HepG2 (cell line): ENCODE measurements around the gene SESN3. TPM values are rescaled to one million over a fixed set of nuclear protein-coding genes. Genes with fewer than 3 reads are reported as not detected.

ENCODE experiments used
- ATAC-seq: fragments of 200-7000 bp; cut with Tn5 transposase; 3 replicates; pipeline ENCODE4 v1.9.1; 2020; ENCODE audit warnings: mild to moderate bottlenecking, moderate library complexity
- BruUV-seq: library from RNA; stranded (reverse); fragments of 400-500 nt; replicated peaks from 2 replicates; lab custom pipeline; 2021; lab: Mats Ljungman, UMichigan
- CTCF ChIA-PET: fragments of 300-600 bp; formaldehyde crosslinking; extraction: SDS; loops from one replicate; lab custom pipeline; 2021; ENCODE audit warnings: low total read pairs, inconsistent platforms, low intra/inter-chr PET ratio; lab: Yijun Ruan, JAX
- POLR2A ChIA-PET: fragments of 350-600 bp; sonication (Branson Sonifier 250); formaldehyde crosslinking; loops from one replicate; lab custom pipeline; 2020; ENCODE audit warnings: antibody characterized with exemption, inconsistent platforms; lab: Yijun Ruan, JAX
- DNase-seq: peaks from one replicate; pipeline ENCODE4 v3.0.0-alpha.2; 2015; ENCODE audit warnings: low spot score
- FAIRE-seq: peaks from 3 replicates; lab custom pipeline; 2011; peaks lifted over from hg19 to GRCh38; lab: Jason Lieb, UNC
- H2AFZ ChIP-seq: one replicate; pipeline ENCODE4 v1.6.1; 2011; ENCODE audit warnings: low read length, inconsistent platforms
- H3K27ac ChIP-seq: fragments of 300-600 bp; 3 replicates; pipeline ENCODE4 v1.8.0; 2011; ENCODE audit warnings: mixed run types, mild to moderate bottlenecking, mixed read lengths, low read length, inconsistent platforms; ENCODE audit not compliant: insufficient read depth; ENCODE audit errors: extremely low read length
- H3K27me3 ChIP-seq, 2 experiments: fragments of 200-600 bp in 1 of 2; 2 replicates in 1 of 2; 3 replicates in 1 of 2; pipeline versions ENCODE4 v1.6.0 to v1.8.0; 2011; ENCODE audit warnings: low read length in 2 of 2, mild to moderate bottlenecking in 2 of 2, moderate library complexity in 2 of 2, inconsistent platforms in 1 of 2; ENCODE audit not compliant: insufficient read depth in 2 of 2, control insufficient read depth in 1 of 2
- H3K36me3 ChIP-seq, 2 experiments: fragments of 200-600 bp in 1 of 2; replicated peaks in 1 of 2; 2 replicates in 1 of 2; 3 replicates in 1 of 2; pipeline versions ENCODE4 v1.5.1 to v1.8.0; 2011; ENCODE audit warnings: low read length in 2 of 2, inconsistent platforms in 1 of 2; ENCODE audit not compliant: insufficient read depth in 2 of 2, control insufficient read depth in 1 of 2
- H3K4me1 ChIP-seq: 2 replicates; pipeline ENCODE4 v1.5.1; 2012; ENCODE audit warnings: low read length, inconsistent platforms; ENCODE audit not compliant: insufficient read depth
- H3K4me2 ChIP-seq: 2 replicates; pipeline ENCODE4 v1.6.0; 2011; ENCODE audit warnings: low read depth, low read length, inconsistent platforms
- H3K4me3 ChIP-seq, 3 experiments: fragments of 200-600 bp in 1 of 3; sonication (generic), shearing (Covaris generic) in 1 of 3; replicated peaks in 1 of 3; 2 replicates each; pipeline ENCODE4 v1.5.1; 2011 to 2016; ENCODE audit warnings: low read length in 3 of 3, inconsistent platforms in 2 of 3, low read depth in 2 of 3, mild to moderate bottlenecking in 2 of 3, control low read depth in 1 of 3, mixed read lengths in 1 of 3; ENCODE audit not compliant: insufficient read depth in 1 of 3
- H3K79me2 ChIP-seq: one replicate; pipeline ENCODE4 v1.6.1; 2011; ENCODE audit warnings: low read length, inconsistent platforms; ENCODE audit not compliant: insufficient read depth
- H3K9ac ChIP-seq: 2 replicates; pipeline ENCODE4 v1.6.0; 2011; ENCODE audit warnings: mild to moderate bottlenecking, low read depth, low read length, inconsistent platforms; ENCODE audit not compliant: insufficient read depth
- H3K9me3 ChIP-seq: 2 replicates; pipeline ENCODE4 v1.5.1; 2012; ENCODE audit warnings: mild to moderate bottlenecking, low read length
- H4K20me1 ChIP-seq: 2 replicates; pipeline ENCODE4 v1.6.0; 2011; ENCODE audit warnings: inconsistent platforms, mild to moderate bottlenecking, low read length, moderate library complexity; ENCODE audit not compliant: insufficient read depth
- CEBPG ChIP-seq: IDR thresholded peaks from 2 replicates; pipeline ENCODE4 v1.6.1; 2016
- DRAP1 ChIP-seq: IDR thresholded peaks from 2 replicates; pipeline ENCODE4 v1.6.1; 2016; ENCODE audit warnings: missing genetic modification reagents, missing compliant biosample characterization
- E2F5 ChIP-seq: sonication (generic); formaldehyde crosslinking; conservative IDR thresholded peaks from 2 replicates; pipeline ENCODE4 v1.4.0; 2020; ENCODE audit warnings: missing genetic modification reagents
- HMGXB4 ChIP-seq, 2 experiments: sonication (generic) in 1 of 2; formaldehyde crosslinking in 1 of 2; IDR thresholded peaks; 2 replicates each; pipeline versions ENCODE4 v1.4.0 to v1.6.1; 2018 to 2020; ENCODE audit warnings: missing genetic modification reagents in 2 of 2, borderline replicate concordance in 1 of 2, low read depth in 1 of 2, mild to moderate bottlenecking in 1 of 2, missing biosample characterization in 1 of 2
- IKZF4 ChIP-seq: sonication (generic); formaldehyde crosslinking; IDR thresholded peaks from 2 replicates; pipeline ENCODE4 v1.5.1; 2020; ENCODE audit warnings: borderline replicate concordance, mild to moderate bottlenecking, low read depth, missing genetic modification reagents; ENCODE audit errors: not compliant biosample characterization
- SMAD1 ChIP-seq: sonication (generic); formaldehyde crosslinking; IDR thresholded peaks from 2 replicates; pipeline ENCODE4 v1.4.0; 2020; ENCODE audit warnings: missing genetic modification reagents, low read depth, mild to moderate bottlenecking, borderline replicate concordance
- SP2 ChIP-seq: sonication (generic); formaldehyde crosslinking; IDR thresholded peaks from 2 replicates; pipeline ENCODE4 v1.5.1; 2020; ENCODE audit warnings: mild to moderate bottlenecking, missing genetic modification reagents
- ZFP36L2 ChIP-seq: sonication (generic); formaldehyde crosslinking; IDR thresholded peaks from 2 replicates; pipeline ENCODE4 v1.4.0; 2020; ENCODE audit warnings: missing genetic modification reagents
- ZNF3 ChIP-seq: IDR thresholded peaks from 2 replicates; pipeline ENCODE4 v1.7.0; 2017; ENCODE audit warnings: inconsistent platforms
- ZNF329 ChIP-seq: sonication (generic); formaldehyde crosslinking; IDR thresholded peaks from 2 replicates; pipeline ENCODE4 v1.9.0; 2021; ENCODE audit warnings: low read depth, mild to moderate bottlenecking, missing genetic modification reagents
- ZNF564 ChIP-seq: sonication (generic); formaldehyde crosslinking; IDR thresholded peaks from 2 replicates; pipeline ENCODE4 v1.8.1; 2023; ENCODE audit warnings: mild to moderate bottlenecking, missing genetic modification reagents
- WGBS: methylation state at CpG from one replicate; pipeline ENCODE4 v1.1.6; 2017; ENCODE audit warnings: low lambda C conversion rate; 5-methylcytosine and 5-hydroxymethylcytosine counted together
- in situ Hi-C: cut with HindIII; loops from 2 replicates; pipeline ENCODE4 v1.10.0; 2017; ENCODE audit warnings: low pct_unique_long_range_greater_than_20kb; ENCODE audit not compliant: extremely low pct_ligation_motif_present
- intact Hi-C: fragments of 100-400 bp; cut with micrococcal nuclease; formaldehyde crosslinking; loops from one replicate; pipeline ENCODE4 v1.10.0; 2022; ENCODE audit not compliant: unreplicated experiment
- polyA plus RNA-seq, 8 experiments: library from polyadenylated mRNA; depleted of rRNA in 3 of 8; stranded (reverse) in 7 of 8; unstranded in 1 of 8; fragments of >200 nt; fragmentation: Illumina TruSeq in 4 of 8; extraction: Trizol in 4 of 8; gene quantifications; 2 replicates each; pipeline versions ENCODE4 v1.2.1 to v1.2.3, GENCODE V29; 2011 to 2016; ENCODE audit warnings: low read depth in 4 of 8, missing spikeins in 1 of 8, mixed read lengths in 1 of 8; ENCODE audit not compliant: insufficient read depth in 1 of 8
- total RNA-seq, 5 experiments: library from RNA; depleted of rRNA; stranded (reverse); fragments of >200 nt; fragmentation: Illumina TruSeq; extraction: Trizol; gene quantifications; 2 replicates each; pipeline ENCODE4 v1.2.3, GENCODE V29; 2016; ENCODE audit warnings: low read depth in 1 of 5
- TF ChIP-seq, protein P1 (sequence below): sonication (generic); formaldehyde crosslinking; IDR thresholded peaks from 2 replicates; pipeline ENCODE4 v1.9.0; 2021; ENCODE audit warnings: missing genetic modification reagents, borderline replicate concordance
- TF ChIP-seq, protein P2 (sequence below): sonication (generic); formaldehyde crosslinking; IDR thresholded peaks from 2 replicates; pipeline ENCODE4 v1.5.1; 2020; ENCODE audit warnings: mild to moderate bottlenecking, missing genetic modification reagents, borderline replicate concordance

The SESN3 gene
- total and polyA plus RNA-seq, 2 of the 13 experiments (the other 11 are each of a cell fraction or from before 2014, with no cell fraction given): 0.53 to 0.86 TPM

- ChIA-PET CTCF (interaction anchor here (1.3 to 2.7 kb wide), 2 partner anchors 552 to 610 kb away, joined by 8 to 17 read pairs; no protein-coding TSS in a partner anchor), POLR2A (no interaction called here)
- peaks cover 29% of the 10 kb centered on the region for H3K4me1 ChIP-seq
- no peak for FAIRE-seq
- H2AFZ ChIP-seq: peak overlapping the region; percentile 55
- H4K20me1 ChIP-seq: no peaks in the 10 kb centered on the region
- H3K4me2 ChIP-seq: no peak overlapping the region
- no peak for ATAC-seq
- no peak overlapping the region for H3K9ac ChIP-seq
- in situ Hi-C loops (loop anchor here (5.0 to 10.0 kb wide), 3 partner anchors 211 to 613 kb away; no protein-coding TSS in a partner anchor), intact Hi-C loops (loop anchor here (2.0 to 5.0 kb wide), 2 partner anchors 208 to 1273 kb away; no protein-coding TSS in a partner anchor)
- 51% methylated on average over 1 of the region's 1 CpG for WGBS
- no TSS peak for BruUV-seq
- H3K9me3 ChIP-seq: no peaks in the 10 kb centered on the region
- H3K36me3 ChIP-seq: no peaks in the 10 kb centered on the region
- no peaks in the 10 kb centered on the region for H3K79me2 ChIP-seq
- no peak overlapping the region for H3K4me3 ChIP-seq
- DNase-seq: no peak
- no peaks in the 10 kb centered on the region for H3K27me3 ChIP-seq
- H3K27ac ChIP-seq: no peak overlapping the region
- TF ChIP-seq ZNF329 (CRISPR knock-in tag) (no peak), SMAD1 (CRISPR knock-in tag) (no peak), ZNF564 (CRISPR knock-in tag) (no peak), ZNF3 (CRISPR knock-in tag) (no peak), CEBPG (CRISPR knock-in tag) (no peak), SP2 (CRISPR knock-in tag) (no peak), DRAP1 (CRISPR knock-in tag) (no peak), E2F5 (no peak), IKZF4 (CRISPR knock-in tag) (no peak), HMGXB4 (CRISPR knock-in tag; IDR thresholded peaks at IDR 0.05; ENCODE audit: borderline replicate concordance in 1 of 2, low read depth in 1 of 2) (no peak), ZFP36L2 (no peak)
- TF ChIP-seq, protein P1, sequence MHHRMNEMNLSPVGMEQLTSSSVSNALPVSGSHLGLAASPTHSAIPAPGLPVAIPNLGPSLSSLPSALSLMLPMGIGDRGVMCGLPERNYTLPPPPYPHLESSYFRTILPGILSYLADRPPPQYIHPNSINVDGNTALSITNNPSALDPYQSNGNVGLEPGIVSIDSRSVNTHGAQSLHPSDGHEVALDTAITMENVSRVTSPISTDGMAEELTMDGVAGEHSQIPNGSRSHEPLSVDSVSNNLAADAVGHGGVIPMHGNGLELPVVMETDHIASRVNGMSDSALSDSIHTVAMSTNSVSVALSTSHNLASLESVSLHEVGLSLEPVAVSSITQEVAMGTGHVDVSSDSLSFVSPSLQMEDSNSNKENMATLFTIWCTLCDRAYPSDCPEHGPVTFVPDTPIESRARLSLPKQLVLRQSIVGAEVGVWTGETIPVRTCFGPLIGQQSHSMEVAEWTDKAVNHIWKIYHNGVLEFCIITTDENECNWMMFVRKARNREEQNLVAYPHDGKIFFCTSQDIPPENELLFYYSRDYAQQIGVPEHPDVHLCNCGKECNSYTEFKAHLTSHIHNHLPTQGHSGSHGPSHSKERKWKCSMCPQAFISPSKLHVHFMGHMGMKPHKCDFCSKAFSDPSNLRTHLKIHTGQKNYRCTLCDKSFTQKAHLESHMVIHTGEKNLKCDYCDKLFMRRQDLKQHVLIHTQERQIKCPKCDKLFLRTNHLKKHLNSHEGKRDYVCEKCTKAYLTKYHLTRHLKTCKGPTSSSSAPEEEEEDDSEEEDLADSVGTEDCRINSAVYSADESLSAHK (CRISPR knock-in tag): no peak
- TF ChIP-seq, protein P2, sequence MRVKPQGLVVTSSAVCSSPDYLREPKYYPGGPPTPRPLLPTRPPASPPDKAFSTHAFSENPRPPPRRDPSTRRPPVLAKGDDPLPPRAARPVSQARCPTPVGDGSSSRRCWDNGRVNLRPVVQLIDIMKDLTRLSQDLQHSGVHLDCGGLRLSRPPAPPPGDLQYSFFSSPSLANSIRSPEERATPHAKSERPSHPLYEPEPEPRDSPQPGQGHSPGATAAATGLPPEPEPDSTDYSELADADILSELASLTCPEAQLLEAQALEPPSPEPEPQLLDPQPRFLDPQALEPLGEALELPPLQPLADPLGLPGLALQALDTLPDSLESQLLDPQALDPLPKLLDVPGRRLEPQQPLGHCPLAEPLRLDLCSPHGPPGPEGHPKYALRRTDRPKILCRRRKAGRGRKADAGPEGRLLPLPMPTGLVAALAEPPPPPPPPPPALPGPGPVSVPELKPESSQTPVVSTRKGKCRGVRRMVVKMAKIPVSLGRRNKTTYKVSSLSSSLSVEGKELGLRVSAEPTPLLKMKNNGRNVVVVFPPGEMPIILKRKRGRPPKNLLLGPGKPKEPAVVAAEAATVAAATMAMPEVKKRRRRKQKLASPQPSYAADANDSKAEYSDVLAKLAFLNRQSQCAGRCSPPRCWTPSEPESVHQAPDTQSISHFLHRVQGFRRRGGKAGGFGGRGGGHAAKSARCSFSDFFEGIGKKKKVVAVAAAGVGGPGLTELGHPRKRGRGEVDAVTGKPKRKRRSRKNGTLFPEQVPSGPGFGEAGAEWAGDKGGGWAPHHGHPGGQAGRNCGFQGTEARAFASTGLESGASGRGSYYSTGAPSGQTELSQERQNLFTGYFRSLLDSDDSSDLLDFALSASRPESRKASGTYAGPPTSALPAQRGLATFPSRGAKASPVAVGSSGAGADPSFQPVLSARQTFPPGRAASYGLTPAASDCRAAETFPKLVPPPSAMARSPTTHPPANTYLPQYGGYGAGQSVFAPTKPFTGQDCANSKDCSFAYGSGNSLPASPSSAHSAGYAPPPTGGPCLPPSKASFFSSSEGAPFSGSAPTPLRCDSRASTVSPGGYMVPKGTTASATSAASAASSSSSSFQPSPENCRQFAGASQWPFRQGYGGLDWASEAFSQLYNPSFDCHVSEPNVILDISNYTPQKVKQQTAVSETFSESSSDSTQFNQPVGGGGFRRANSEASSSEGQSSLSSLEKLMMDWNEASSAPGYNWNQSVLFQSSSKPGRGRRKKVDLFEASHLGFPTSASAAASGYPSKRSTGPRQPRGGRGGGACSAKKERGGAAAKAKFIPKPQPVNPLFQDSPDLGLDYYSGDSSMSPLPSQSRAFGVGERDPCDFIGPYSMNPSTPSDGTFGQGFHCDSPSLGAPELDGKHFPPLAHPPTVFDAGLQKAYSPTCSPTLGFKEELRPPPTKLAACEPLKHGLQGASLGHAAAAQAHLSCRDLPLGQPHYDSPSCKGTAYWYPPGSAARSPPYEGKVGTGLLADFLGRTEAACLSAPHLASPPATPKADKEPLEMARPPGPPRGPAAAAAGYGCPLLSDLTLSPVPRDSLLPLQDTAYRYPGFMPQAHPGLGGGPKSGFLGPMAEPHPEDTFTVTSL (CRISPR knock-in tag): no peak
These were observed 77.2 kb downstream of the SESN3 start for GRCh38 chr11:95153857-95154246.
